ENCODE measurements around the gene STRA6. TPM values are rescaled to one million over a fixed set of nuclear protein-coding genes. Genes with fewer than 3 reads are reported as not detected.
A peak's percentile ranks its signal among the peaks of the same experiment; 100 is the strongest.
"Not testable (repeated sequence)": the region's sequence is repeated elsewhere in the genome, so short reads cannot be mapped to it uniquely, and the experiment has no call there.

The STRA6 gene
- polyA plus RNA-seq, 3 donors = 24.4 to 40.6 (median 35.4) TPM

- peak in 5 of 11 donors; percentile 49 to 68 (median 57) for DNase-seq (ENCODE audit: extremely low read depth in 1 of 11, low read depth in 9 of 11, low spot score in 4 of 11)
Measured at GRCh38 chr15:74173380-74174218, 29.0 kb downstream of the STRA6 start, which contains the start of gene ISLR. Gene ISLR (plus strand): TSS chr15:74173710. CDS start chr15:74174859, 1,149 bp downstream.

GRCh38 chr15:74172701-74173379 lies 29.7 kb downstream of the STRA6 start:
- peak in 4 of 11 donors; percentile 29 to 63 (median 54) for DNase-seq (ENCODE audit: extremely low read depth in 1 of 11, low read depth in 9 of 11, low spot score in 4 of 11)

- no peak for DNase-seq (ENCODE audit: extremely low read depth in 1 of 11, low read depth in 9 of 11, low spot score in 4 of 11)
Measured at GRCh38 chr15:74171965-74172541, 30.5 kb downstream of the STRA6 start.

GRCh38 chr15:74170875-74171578 lies 31.6 kb downstream of the STRA6 start:
- DNase-seq (ENCODE audit: extremely low read depth in 1 of 11, low read depth in 9 of 11, low spot score in 4 of 11) = no peak

DNA sequence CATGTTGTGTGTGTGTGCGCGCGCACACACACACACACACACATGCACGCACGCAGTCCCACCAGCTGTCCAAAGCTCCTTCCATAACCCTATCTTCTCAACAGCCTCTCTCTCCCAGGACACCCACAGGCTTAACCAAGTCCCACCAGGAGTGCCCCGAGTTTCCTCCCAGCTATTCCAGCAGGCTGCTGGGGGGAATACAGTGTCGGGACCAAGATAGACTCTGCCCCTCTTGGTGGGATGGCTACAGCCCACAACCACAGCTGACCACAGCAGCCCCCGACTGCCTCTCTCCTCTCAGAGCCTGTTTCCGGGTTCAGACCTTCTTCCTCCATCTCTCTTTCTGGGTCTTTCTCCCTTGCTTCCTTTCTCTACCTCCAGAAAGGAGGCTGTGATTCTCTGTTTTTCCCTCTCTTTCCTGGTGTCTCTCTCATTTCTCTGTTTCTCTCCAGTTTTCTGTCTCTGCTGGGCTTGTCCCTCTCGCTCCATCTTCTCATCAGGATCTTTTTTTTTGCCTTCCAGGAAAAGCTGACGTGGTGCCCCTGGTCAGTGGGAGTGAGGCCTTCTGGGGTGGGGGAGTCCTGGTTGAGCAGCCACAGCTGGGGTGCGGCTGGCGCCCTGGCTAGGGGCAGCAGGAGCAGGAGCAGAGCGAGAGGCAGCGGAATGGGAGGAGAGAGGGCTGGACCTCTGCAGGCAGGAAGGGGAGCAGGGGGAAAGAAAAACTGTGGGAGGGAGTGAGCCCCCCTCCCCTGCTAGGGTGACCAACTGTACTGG lies 32.3 kb downstream of the STRA6 start:
- DNase-seq (ENCODE audit: extremely low read depth in 1 of 11, low read depth in 9 of 11, low spot score in 4 of 11) = peak in 3 of 11 donors; percentile 43 to 47 (median 44)

- DNase-seq (ENCODE audit: extremely low read depth in 1 of 11, low read depth in 9 of 11, low spot score in 4 of 11) = no peak
Measured at GRCh38 chr15:74168711-74169126, 33.9 kb downstream of the STRA6 start.

DNA sequence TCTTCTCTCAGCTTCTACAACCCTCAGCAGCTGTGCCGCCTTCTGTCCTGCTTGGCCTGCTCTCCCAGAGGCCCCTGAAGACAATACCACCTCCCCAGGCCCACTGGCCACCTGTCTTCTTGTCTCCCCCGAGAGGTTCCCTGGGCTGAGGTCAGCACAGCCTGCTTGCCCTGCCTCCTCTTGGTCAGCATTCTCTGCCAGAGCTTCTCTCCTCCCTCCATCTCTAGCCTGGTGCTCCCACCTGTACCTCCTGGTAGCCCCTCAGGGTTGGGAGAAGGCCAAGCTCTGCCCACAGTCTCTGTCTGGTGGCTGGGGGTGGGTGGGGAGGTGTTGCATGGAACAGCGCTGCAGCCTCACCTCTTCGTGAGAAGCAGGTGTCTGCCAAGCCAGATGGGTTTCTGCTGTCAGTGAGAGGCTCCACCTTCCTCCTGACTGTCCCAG lies 34.7 kb downstream of the STRA6 start:
- no peak for DNase-seq (ENCODE audit: extremely low read depth in 1 of 11, low read depth in 9 of 11, low spot score in 4 of 11)

GRCh38 chr15:74165461-74165860 lies 37.1 kb downstream of the STRA6 start:
- DNase-seq (ENCODE audit: extremely low read depth in 1 of 11, low read depth in 9 of 11, low spot score in 4 of 11) = no peak

- DNase-seq (ENCODE audit: extremely low read depth in 1 of 11, low read depth in 9 of 11, low spot score in 4 of 11) = not testable (repeated sequence)
Measured at GRCh38 chr15:74162195-74162536, 40.4 kb downstream of the STRA6 start.

DNA sequence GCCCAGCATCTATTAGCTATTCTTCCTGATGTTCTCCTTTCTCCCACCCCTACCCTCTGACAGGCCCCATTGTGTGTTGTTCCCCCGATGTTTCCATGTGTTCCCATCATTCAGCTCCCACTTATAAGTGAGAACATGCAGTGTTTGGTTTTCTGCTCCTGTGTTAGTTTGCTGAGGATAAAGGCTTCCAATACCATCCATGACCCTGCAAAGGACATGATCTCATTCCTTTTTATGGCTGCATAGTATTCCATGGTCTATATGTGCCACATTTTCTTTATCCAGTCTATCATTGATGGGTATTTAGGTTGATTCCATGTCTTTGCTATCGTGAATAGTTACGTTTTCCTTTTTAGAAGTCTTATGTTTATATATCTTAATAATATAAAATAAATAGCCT lies 42.2 kb downstream of the STRA6 start:
- not testable (repeated sequence) for DNase-seq (ENCODE audit: extremely low read depth in 1 of 11, low read depth in 9 of 11, low spot score in 4 of 11)

DNA sequence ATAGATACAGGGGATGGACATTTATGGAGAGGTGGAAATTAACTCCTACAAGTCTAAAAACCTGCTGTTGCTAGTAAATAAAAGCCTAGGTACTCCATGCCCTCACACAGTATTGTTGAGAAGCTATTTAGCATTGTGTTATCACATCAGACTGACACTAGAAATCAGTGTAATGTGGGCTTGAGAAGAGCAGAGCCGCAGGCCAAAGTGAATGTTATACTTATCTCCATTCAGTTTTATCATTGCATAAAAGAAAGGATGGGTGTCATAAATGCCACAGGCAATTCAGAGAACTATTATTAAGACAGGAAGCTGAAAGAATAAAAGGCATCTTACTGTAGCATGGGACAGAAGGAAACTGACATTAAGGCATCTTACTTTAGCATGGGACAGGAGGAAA lies 42.8 kb downstream of the STRA6 start:
- no peak for DNase-seq (ENCODE audit: extremely low read depth in 1 of 11, low read depth in 9 of 11, low spot score in 4 of 11)

DNA sequence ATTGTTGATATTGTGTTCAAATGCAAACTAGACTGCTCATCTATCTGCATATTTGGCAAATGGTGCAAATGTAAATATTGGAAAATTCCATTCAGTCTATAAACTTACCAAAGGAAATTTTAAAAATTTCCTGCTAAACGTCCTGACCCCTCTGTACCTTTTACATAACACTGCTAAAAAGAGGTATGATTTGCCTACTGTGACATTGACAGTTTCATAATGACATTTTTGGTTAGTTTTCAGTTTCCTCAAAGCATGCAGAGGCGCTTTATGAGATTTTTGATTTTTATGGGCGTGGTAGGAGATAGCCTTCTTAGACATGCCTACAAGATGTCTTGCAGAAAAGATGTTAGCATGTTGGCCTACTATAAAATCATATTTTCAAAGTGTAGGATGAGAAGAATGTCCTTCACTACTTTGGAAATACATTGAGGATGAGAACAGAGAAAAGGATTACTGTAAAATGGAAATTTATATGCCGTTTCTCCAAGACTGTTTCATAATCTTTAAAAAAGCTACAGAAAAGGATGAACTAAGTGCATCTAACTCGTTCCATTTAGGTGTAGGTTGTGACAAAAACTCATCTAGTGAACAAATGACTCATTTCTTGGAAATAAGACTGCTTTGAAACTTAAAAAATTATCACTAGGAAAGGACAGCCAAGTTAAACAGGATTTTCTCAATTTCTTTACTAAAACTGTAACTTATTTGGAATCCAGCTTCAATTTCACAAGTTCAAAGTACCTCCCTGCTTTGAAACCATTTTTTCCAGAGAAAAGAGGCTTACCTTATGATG lies 43.5 kb downstream of the STRA6 start:
- no peak for DNase-seq (ENCODE audit: extremely low read depth in 1 of 11, low read depth in 9 of 11, low spot score in 4 of 11)

DNA sequence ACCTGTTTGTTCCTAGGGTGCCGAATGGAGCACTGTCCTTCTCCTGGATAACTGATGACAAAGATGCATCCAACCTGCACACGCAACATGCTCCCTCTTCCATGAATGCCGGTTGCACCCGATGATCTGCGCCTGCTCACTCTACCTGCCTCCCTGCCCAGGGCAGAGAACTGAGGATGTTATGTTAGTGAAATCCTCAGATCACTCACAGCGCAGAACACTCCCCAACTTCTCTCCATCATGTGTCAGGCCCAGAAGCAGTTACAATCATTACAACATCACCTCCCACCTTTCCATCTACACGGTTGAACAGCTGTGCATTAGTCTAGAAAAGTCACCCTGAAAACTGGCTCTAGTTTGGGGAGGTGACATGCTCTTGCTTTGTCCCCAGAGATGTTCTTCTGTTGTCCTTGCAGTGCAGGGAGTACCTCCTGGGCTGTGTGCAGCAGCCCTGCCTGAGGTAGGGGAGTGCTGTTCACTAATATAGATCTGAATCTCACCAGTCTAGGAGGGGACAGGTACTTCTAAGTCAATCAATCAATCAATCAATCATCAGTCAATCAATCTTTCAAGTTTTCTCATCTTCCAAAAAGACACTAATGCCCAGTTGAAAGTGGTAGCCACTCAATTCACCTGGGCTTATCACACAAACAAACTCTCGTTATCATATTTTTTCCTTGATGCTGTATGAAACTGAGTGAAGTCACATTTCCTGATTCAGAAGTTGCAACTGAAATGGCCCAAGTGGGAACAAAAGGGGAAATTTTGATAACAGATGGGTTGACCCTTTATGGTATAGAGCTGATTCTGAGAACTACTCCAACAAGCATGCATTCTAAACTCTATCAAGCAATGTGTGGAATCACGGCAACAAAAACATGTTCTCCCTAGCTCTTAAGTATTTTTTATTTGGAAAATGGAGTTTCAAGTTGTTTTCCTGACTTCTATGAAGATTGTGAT lies 44.4 kb downstream of the STRA6 start:
- DNase-seq (ENCODE audit: extremely low read depth in 1 of 11, low read depth in 9 of 11, low spot score in 4 of 11) = no peak

GRCh38 chr15:74156678-74157411 lies 45.7 kb downstream of the STRA6 start:
- DNase-seq (ENCODE audit: extremely low read depth in 1 of 11, low read depth in 9 of 11, low spot score in 4 of 11) = peak in 1 of 11 donors; percentile 68

GRCh38 chr15:74155766-74156417 lies 46.7 kb downstream of the STRA6 start:
- no peak for DNase-seq (ENCODE audit: extremely low read depth in 1 of 11, low read depth in 9 of 11, low spot score in 4 of 11)

- DNase-seq (ENCODE audit: extremely low read depth in 1 of 11, low read depth in 9 of 11, low spot score in 4 of 11) = no peak
Measured at GRCh38 chr15:74147051-74147450, 55.5 kb downstream of the STRA6 start.

Measured in renal cortex interstitium (tissue), 11 donors.